ENCODE data around the gene NLGN4Y.

DNA sequence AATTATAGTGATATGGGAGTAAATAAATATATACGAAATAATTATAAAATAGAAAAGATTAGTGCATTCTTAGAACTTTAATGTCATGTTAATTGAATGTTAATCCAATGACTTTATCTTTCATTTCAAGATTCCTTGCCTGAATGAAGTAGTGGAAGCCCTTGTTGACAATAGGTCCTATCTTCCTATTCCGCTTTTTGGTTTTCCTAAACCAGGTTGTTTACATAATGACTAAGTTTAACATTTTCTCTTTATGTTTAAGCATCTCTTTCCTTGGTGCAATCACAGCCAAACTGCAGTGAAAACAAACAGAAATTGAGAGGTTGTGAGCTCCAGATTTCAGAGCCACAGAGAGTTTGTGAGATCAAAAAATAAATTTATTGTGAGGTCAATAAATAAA, 109.4 kb downstream of the NLGN4Y start:
- no peak for TF ChIP-seq CTCF (conservative IDR thresholded peaks at IDR 0.05; ENCODE audit: low read depth in 2 of 2)
- no peak for TF ChIP-seq ZNF331 (CRISPR knock-in tag; IDR thresholded peaks at IDR 0.05; ENCODE audit: low read depth)
- TF ChIP-seq ZNF114 (CRISPR knock-in tag; IDR thresholded peaks at IDR 0.05): no peak
- TF ChIP-seq EZH2 (IDR thresholded peaks at IDR 0.05; ENCODE audit: low read depth, unreplicated experiment): no peak
- TF ChIP-seq, protein P1, sequence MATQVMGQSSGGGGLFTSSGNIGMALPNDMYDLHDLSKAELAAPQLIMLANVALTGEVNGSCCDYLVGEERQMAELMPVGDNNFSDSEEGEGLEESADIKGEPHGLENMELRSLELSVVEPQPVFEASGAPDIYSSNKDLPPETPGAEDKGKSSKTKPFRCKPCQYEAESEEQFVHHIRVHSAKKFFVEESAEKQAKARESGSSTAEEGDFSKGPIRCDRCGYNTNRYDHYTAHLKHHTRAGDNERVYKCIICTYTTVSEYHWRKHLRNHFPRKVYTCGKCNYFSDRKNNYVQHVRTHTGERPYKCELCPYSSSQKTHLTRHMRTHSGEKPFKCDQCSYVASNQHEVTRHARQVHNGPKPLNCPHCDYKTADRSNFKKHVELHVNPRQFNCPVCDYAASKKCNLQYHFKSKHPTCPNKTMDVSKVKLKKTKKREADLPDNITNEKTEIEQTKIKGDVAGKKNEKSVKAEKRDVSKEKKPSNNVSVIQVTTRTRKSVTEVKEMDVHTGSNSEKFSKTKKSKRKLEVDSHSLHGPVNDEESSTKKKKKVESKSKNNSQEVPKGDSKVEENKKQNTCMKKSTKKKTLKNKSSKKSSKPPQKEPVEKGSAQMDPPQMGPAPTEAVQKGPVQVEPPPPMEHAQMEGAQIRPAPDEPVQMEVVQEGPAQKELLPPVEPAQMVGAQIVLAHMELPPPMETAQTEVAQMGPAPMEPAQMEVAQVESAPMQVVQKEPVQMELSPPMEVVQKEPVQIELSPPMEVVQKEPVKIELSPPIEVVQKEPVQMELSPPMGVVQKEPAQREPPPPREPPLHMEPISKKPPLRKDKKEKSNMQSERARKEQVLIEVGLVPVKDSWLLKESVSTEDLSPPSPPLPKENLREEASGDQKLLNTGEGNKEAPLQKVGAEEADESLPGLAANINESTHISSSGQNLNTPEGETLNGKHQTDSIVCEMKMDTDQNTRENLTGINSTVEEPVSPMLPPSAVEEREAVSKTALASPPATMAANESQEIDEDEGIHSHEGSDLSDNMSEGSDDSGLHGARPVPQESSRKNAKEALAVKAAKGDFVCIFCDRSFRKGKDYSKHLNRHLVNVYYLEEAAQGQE (IDR thresholded peaks at IDR 0.05; ENCODE audit: unreplicated experiment): no peak
- TF ChIP-seq, protein P2, sequence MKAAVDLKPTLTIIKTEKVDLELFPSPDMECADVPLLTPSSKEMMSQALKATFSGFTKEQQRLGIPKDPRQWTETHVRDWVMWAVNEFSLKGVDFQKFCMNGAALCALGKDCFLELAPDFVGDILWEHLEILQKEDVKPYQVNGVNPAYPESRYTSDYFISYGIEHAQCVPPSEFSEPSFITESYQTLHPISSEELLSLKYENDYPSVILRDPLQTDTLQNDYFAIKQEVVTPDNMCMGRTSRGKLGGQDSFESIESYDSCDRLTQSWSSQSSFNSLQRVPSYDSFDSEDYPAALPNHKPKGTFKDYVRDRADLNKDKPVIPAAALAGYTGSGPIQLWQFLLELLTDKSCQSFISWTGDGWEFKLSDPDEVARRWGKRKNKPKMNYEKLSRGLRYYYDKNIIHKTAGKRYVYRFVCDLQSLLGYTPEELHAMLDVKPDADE (IDR thresholded peaks at IDR 0.05): no peak
